ENCODE results near the gene FHL2.

GRCh38 chr2:105415007-105415406 lies 16.2 kb upstream of the FHL2 start:
- TF ChIP-seq MAX (IDR thresholded peaks at IDR 0.05; ENCODE audit: insufficient read depth, insufficient read length) = no peak
- no peak for TF ChIP-seq EZH2 (IDR thresholded peaks at IDR 0.05; ENCODE audit: borderline replicate concordance, low read depth, low read length, severe bottlenecking)
- no peak for TF ChIP-seq CTCF (IDR thresholded peaks at IDR 0.05; ENCODE audit: extremely low read depth in 1 of 2, insufficient read depth in 1 of 2, low read depth in 1 of 2, low read length in 2 of 2)
- TF ChIP-seq POLR2A (IDR thresholded peaks at IDR 0.05; ENCODE audit: low read depth, low read length) = no peak
- TF ChIP-seq POLR2AphosphoS5 (IDR thresholded peaks at IDR 0.05; ENCODE audit: insufficient read depth, low read depth, low read length) = no peak

Measured in endothelial cell of umbilical vein (primary cell).